ENCODE results near the gene CD81. TPM values are rescaled to one million over a fixed set of nuclear protein-coding genes. Genes with fewer than 3 reads are reported as not detected.
"Not testable (repeated sequence)": the region's sequence is repeated elsewhere in the genome, so short reads cannot be mapped to it uniquely, and the experiment has no call there.

CD81 gene
- total RNA-seq, 1 experiment from 2014 or later: 194 TPM

GRCh38 chr11:2335286-2335685, 41.8 kb upstream of the CD81 start:
- H3K27me3 ChIP-seq (replicated peaks; ENCODE audit: insufficient read depth, low read depth, low read length, poor library complexity); BruUV-seq (replicated peaks); CTCF ChIA-PET: not testable (repeated sequence)

GRCh38 chr11:2338760-2339159, 38.4 kb upstream of the CD81 start:
- H3K4me3 ChIP-seq (ENCODE audit: low read depth, low read length, poor library complexity, severe bottlenecking); intact Hi-C loops (cut with micrococcal nuclease; ENCODE audit: unreplicated experiment); CTCF ChIA-PET; H3K27ac ChIP-seq (ENCODE audit: low read depth, low read length, poor library complexity, severe bottlenecking); H3K9me3 ChIP-seq (ENCODE audit: low read depth, low read length, poor library complexity, severe bottlenecking); DNase-seq (ENCODE audit: low spot score); BruUV-seq (replicated peaks); POLR2A ChIA-PET (ENCODE audit: low non-redundant PET); H3K36me3 ChIP-seq (ENCODE audit: insufficient read depth, low read length, poor library complexity, severe bottlenecking); H3K4me1 ChIP-seq (ENCODE audit: insufficient read depth, low read length, poor library complexity, severe bottlenecking); H3K27me3 ChIP-seq (replicated peaks; ENCODE audit: insufficient read depth, low read depth, low read length, poor library complexity): not testable (repeated sequence)

More at GRCh38 chr11:2335286-2335685, 41.8 kb upstream of the CD81 start:
- H3K4me1 ChIP-seq (ENCODE audit: insufficient read depth, low read length, poor library complexity, severe bottlenecking); H3K27ac ChIP-seq (ENCODE audit: low read depth, low read length, poor library complexity, severe bottlenecking); POLR2A ChIA-PET (ENCODE audit: low non-redundant PET); DNase-seq (ENCODE audit: low spot score); H3K36me3 ChIP-seq (ENCODE audit: insufficient read depth, low read length, poor library complexity, severe bottlenecking); H3K9me3 ChIP-seq (ENCODE audit: low read depth, low read length, poor library complexity, severe bottlenecking); H3K4me3 ChIP-seq (ENCODE audit: low read depth, low read length, poor library complexity, severe bottlenecking); intact Hi-C loops (cut with micrococcal nuclease; ENCODE audit: unreplicated experiment): not testable (repeated sequence)

- Histone ChIP-seq H3K4me1 (ENCODE audit: insufficient read depth, low read length, poor library complexity, severe bottlenecking) (no peaks in the 10 kb centered on the region), H3K4me3 (ENCODE audit: low read depth, low read length, poor library complexity, severe bottlenecking) (no peak overlapping the region), H3K27ac (ENCODE audit: low read depth, low read length, poor library complexity, severe bottlenecking) (no peak overlapping the region), H3K9me3 (ENCODE audit: low read depth, low read length, poor library complexity, severe bottlenecking) (no peaks in the 10 kb centered on the region), H3K36me3 (ENCODE audit: insufficient read depth, low read length, poor library complexity, severe bottlenecking) (no peaks in the 10 kb centered on the region), H3K27me3 (replicated peaks; ENCODE audit: insufficient read depth, low read depth, low read length, poor library complexity) (no peaks in the 10 kb centered on the region)
- POLR2A ChIA-PET (ENCODE audit: low non-redundant PET): no interaction called here
- TF ChIP-seq EZH2 (IDR thresholded peaks at IDR 0.05; ENCODE audit: borderline replicate concordance, low read depth, low read length, poor library complexity, severe bottlenecking) (no peak), CTCF (conservative IDR thresholded peaks at IDR 0.05; ENCODE audit: low read depth, low read length) (no peak)
- intact Hi-C loops (cut with micrococcal nuclease; ENCODE audit: unreplicated experiment): no loop called here
- CTCF ChIA-PET: no interaction called here
- no peak for DNase-seq (ENCODE audit: low spot score)
- no TSS peak for BruUV-seq (replicated peaks)
Observed at GRCh38 chr11:2342557-2342956, 34.6 kb upstream of the CD81 start.

DNA sequence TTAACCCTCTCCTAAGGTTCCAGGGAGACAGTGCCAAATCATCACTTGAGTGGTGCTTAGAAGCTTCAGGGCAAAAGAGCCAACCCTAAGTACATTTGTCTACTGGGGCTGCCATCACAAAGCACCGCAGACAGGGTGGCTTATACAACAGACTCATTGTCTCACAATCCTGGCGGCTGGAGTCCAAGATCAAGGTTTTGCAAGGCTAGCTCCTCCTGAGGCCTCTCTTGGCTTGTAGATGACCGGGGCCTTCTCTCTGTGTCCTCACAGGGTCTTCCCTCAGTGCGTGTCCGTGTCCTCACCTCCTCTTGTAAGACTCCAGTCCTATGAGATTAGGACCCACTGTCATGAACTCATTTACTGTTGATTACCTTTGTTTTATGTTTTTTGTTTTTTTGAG, 34.1 kb upstream of the CD81 start:
- H3K4me1 ChIP-seq (ENCODE audit: insufficient read depth, low read length, poor library complexity, severe bottlenecking): no peaks in the 10 kb centered on the region
- H3K27ac ChIP-seq (ENCODE audit: low read depth, low read length, poor library complexity, severe bottlenecking): no peak overlapping the region
- intact Hi-C loops (cut with micrococcal nuclease; ENCODE audit: unreplicated experiment): no loop called here
- no peak for DNase-seq (ENCODE audit: low spot score)
- TF ChIP-seq EZH2 (IDR thresholded peaks at IDR 0.05; ENCODE audit: borderline replicate concordance, low read depth, low read length, poor library complexity, severe bottlenecking): no peak
- TF ChIP-seq CTCF (conservative IDR thresholded peaks at IDR 0.05; ENCODE audit: low read depth, low read length): no peak
- ChIA-PET POLR2A (ENCODE audit: low non-redundant PET) (no interaction called here), CTCF (no interaction called here)
- no peak overlapping the region for H3K4me3 ChIP-seq (ENCODE audit: low read depth, low read length, poor library complexity, severe bottlenecking)
- H3K9me3 ChIP-seq (ENCODE audit: low read depth, low read length, poor library complexity, severe bottlenecking): no peaks in the 10 kb centered on the region
- no TSS peak for BruUV-seq (replicated peaks)
- no peaks in the 10 kb centered on the region for H3K36me3 ChIP-seq (ENCODE audit: insufficient read depth, low read length, poor library complexity, severe bottlenecking)
- no peaks in the 10 kb centered on the region for H3K27me3 ChIP-seq (replicated peaks; ENCODE audit: insufficient read depth, low read depth, low read length, poor library complexity)

All from A673 (cell line).